BE2C (cell line): ENCODE data around the gene APC2.

ENCODE experiments used
- DNase-seq: peaks from one replicate; pipeline ENCODE4 v3.0.0-alpha.2; 2020
- H3K27me3 ChIP-seq: fragments of 250-450 bp; sonication (Bioruptor Pico); 2 replicates; pipeline ENCODE4 v1.5.1; 2020; ENCODE audit warnings: mild to moderate bottlenecking
- H3K36me3 ChIP-seq: fragments of 250-450 bp; sonication (Bioruptor Pico); 2 replicates; pipeline ENCODE4 v1.5.1; 2020; ENCODE audit warnings: mild to moderate bottlenecking
- H3K4me1 ChIP-seq: fragments of 250-450 bp; sonication (Bioruptor Pico); 2 replicates; pipeline ENCODE4 v1.5.1; 2020
- H3K4me3 ChIP-seq: 2 replicates; pipeline ENCODE4 v1.5.1; 2011; ENCODE audit warnings: low read depth, low read length
- H3K9me3 ChIP-seq: fragments of 250-450 bp; sonication (Bioruptor Pico); 2 replicates; pipeline ENCODE4 v1.5.1; 2020
- CTCF ChIP-seq: IDR thresholded peaks from 2 replicates; pipeline ENCODE4 v1.5.1; 2012; ENCODE audit warnings: mild to moderate bottlenecking, low read depth, low read length

The APC2 gene

GRCh38 chr19:1481224-1481892 is 31.4 kb downstream of the APC2 start:
- TF ChIP-seq CTCF, result no peak
- Histone ChIP-seq H3K4me1 (no peaks in the 10 kb centered on the region), H3K27me3 (no peaks in the 10 kb centered on the region), H3K4me3 (no peak overlapping the region), H3K9me3 (no peaks in the 10 kb centered on the region), H3K36me3 (0 out of 2 replicates have a peak, but pooled peaks cover 2% of the 10 kb centered on the region)
- DNase-seq, result no peak

GRCh38 chr19:1481893-1482360 is 32.0 kb downstream of the APC2 start:
- H3K27me3 ChIP-seq, result no peaks in the 10 kb centered on the region
- DNase-seq, result no peak
- no peaks in the 10 kb centered on the region for H3K4me1 ChIP-seq
- TF ChIP-seq CTCF, result no peak
- 0 out of 2 replicates have a peak, but pooled peaks cover 2% of the 10 kb centered on the region for H3K36me3 ChIP-seq
- no peaks in the 10 kb centered on the region for H3K9me3 ChIP-seq
- no peak overlapping the region for H3K4me3 ChIP-seq

- Histone ChIP-seq H3K9me3 (no peaks in the 10 kb centered on the region), H3K4me3 (no peak overlapping the region), H3K36me3 (no peaks in the 10 kb centered on the region), H3K4me1 (no peaks in the 10 kb centered on the region), H3K27me3 (no peaks in the 10 kb centered on the region)
- no peak for TF ChIP-seq CTCF
- peak; percentile 27 for DNase-seq
These were observed 32.6 kb downstream of the APC2 start for GRCh38 chr19:1482361-1483130.

GRCh38 chr19:1483131-1483978 is 33.4 kb downstream of the APC2 start:
- Histone ChIP-seq H3K4me1 (no peaks in the 10 kb centered on the region), H3K27me3 (no peaks in the 10 kb centered on the region), H3K36me3 (no peaks in the 10 kb centered on the region), H3K4me3 (no peak overlapping the region), H3K9me3 (no peaks in the 10 kb centered on the region)
- DNase-seq, result no peak
- TF ChIP-seq CTCF, result no peak

GRCh38 chr19:1483979-1484428 is 34.1 kb downstream of the APC2 start:
- no peak for TF ChIP-seq CTCF
- Histone ChIP-seq H3K4me3 (no peak overlapping the region), H3K9me3 (no peaks in the 10 kb centered on the region), H3K27me3 (no peaks in the 10 kb centered on the region), H3K36me3 (no peaks in the 10 kb centered on the region), H3K4me1 (no peaks in the 10 kb centered on the region)
- no peak for DNase-seq
